Gastrocnemius medialis (tissue), 4 donors: ENCODE measurements around the gene MAD1L1.

Experiments used
- POLR2A ChIP-seq, 2 donors: fragments of 450-650 bp; IDR thresholded peaks; one replicate each; pipeline ENCODE4 v1.6.1; 2017; ENCODE audit warnings: antibody characterized with exemption in 2 of 2, mild to moderate bottlenecking in 2 of 2, moderate library complexity in 2 of 2
- TF ChIP-seq, protein P1 (sequence below), 5 experiments: fragments of 450-650 bp in 3 of 5; fragments of 200-600 bp in 2 of 5; sonication (generic) in 2 of 5; IDR thresholded peaks in 4 of 5; conservative IDR thresholded peaks in 1 of 5; 1 replicate in 4 of 5; 2 replicates in 1 of 5; pipeline ENCODE4 v1.5.1; 2016 to 2019; ENCODE audit warnings: antibody characterized with exemption in 5 of 5, mild to moderate bottlenecking in 3 of 5, moderate library complexity in 3 of 5

DNA sequence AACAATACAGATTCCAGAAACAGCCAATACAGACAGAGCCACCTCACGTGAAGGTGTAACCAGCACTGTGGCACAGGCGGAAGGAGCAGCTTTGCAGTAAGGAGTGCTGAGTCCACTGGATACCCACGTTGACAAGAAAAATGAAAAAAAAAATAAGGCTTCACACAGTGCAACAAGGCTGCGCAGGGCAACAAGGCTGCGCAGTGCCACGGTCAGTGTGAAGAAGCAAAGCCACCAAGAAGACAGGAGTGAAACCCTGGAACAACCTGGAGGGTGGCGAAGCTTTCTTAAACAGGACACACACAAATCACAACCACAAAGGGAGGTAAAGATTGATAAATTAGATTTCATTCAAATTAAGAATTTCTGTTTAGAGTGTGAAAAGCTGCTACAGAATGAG is 204.0 kb downstream of the MAD1L1 start:
- TF ChIP-seq, protein P1, sequence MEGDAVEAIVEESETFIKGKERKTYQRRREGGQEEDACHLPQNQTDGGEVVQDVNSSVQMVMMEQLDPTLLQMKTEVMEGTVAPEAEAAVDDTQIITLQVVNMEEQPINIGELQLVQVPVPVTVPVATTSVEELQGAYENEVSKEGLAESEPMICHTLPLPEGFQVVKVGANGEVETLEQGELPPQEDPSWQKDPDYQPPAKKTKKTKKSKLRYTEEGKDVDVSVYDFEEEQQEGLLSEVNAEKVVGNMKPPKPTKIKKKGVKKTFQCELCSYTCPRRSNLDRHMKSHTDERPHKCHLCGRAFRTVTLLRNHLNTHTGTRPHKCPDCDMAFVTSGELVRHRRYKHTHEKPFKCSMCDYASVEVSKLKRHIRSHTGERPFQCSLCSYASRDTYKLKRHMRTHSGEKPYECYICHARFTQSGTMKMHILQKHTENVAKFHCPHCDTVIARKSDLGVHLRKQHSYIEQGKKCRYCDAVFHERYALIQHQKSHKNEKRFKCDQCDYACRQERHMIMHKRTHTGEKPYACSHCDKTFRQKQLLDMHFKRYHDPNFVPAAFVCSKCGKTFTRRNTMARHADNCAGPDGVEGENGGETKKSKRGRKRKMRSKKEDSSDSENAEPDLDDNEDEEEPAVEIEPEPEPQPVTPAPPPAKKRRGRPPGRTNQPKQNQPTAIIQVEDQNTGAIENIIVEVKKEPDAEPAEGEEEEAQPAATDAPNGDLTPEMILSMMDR (IDR thresholded peaks at IDR 0.05 in 4 of 5, conservative IDR thresholded peaks at IDR 0.05 in 1 of 5), result no peak
- TF ChIP-seq POLR2A (IDR thresholded peaks at IDR 0.05), result no peak
